ENCODE measurements around the gene PITRM1.

- no peak for TF ChIP-seq RAD21 (conservative IDR thresholded peaks at IDR 0.05)
- no peak for TF ChIP-seq CTCF (IDR thresholded peaks at IDR 0.05; ENCODE audit: poor library complexity, severe bottlenecking)
Observed at GRCh38 chr10:3217853-3218252, 45.3 kb upstream of the PITRM1 start.

All from neural cell (in vitro differentiated cells).